Mesendoderm (in vitro differentiated cells): ENCODE results near the gene ARHGAP9.
A peak's percentile ranks its signal among the peaks of the same experiment; 100 is the strongest.

Source experiments
- DNase-seq: peaks from one replicate; pipeline ENCODE4 v3.0.0; 2013
- H2AK5ac ChIP-seq: 2 replicates; pipeline ENCODE4 v1.6.1; 2013; ENCODE audit warnings: low read length, inconsistent platforms
- H2BK120ac ChIP-seq: 2 replicates; pipeline ENCODE4 v1.6.1; 2013; ENCODE audit warnings: low read depth, mild to moderate bottlenecking, low read length, moderate library complexity, mixed read lengths
- H2BK15ac ChIP-seq: replicated peaks from 2 replicates; pipeline ENCODE4 v1.6.1; 2013; ENCODE audit warnings: low read depth, mild to moderate bottlenecking, moderate library complexity
- H2BK5ac ChIP-seq: 2 replicates; pipeline ENCODE4 v1.6.1; 2013; ENCODE audit warnings: low read length, inconsistent platforms
- H3K18ac ChIP-seq: 2 replicates; pipeline ENCODE4 v1.6.1; 2013; ENCODE audit warnings: mild to moderate bottlenecking, low read length, mixed read lengths
- H3K23ac ChIP-seq: one replicate; pipeline ENCODE4 v1.6.1; 2013; ENCODE audit warnings: low read length
- H3K27ac ChIP-seq: 2 replicates; pipeline ENCODE4 v1.5.1; 2013; ENCODE audit warnings: low read depth, mild to moderate bottlenecking, inconsistent platforms, low read length, moderate library complexity
- H3K27me3 ChIP-seq: 2 replicates; pipeline ENCODE4 v1.6.1; 2013; ENCODE audit warnings: low read length, control low read depth, mild to moderate bottlenecking, inconsistent platforms; ENCODE audit not compliant: insufficient read depth, poor library complexity
- H3K36me3 ChIP-seq: 2 replicates; pipeline ENCODE4 v1.6.1; 2013; ENCODE audit warnings: low read length, inconsistent platforms; ENCODE audit not compliant: control insufficient read depth, insufficient read depth
- H3K4ac ChIP-seq: one replicate; pipeline ENCODE4 v1.6.1; 2013; ENCODE audit warnings: low read depth, mild to moderate bottlenecking, low read length, moderate library complexity
- H3K4me1 ChIP-seq: 2 replicates; pipeline ENCODE4 v1.6.1; 2013; ENCODE audit warnings: low read depth, low read length, inconsistent platforms; ENCODE audit not compliant: control insufficient read depth
- H3K4me2 ChIP-seq: 2 replicates; pipeline ENCODE4 v1.6.1; 2013; ENCODE audit warnings: low read length
- H3K4me3 ChIP-seq: 2 replicates; pipeline ENCODE4 v1.5.1; 2013; ENCODE audit warnings: mild to moderate bottlenecking, low read length
- H3K56ac ChIP-seq: one replicate; pipeline ENCODE4 v1.6.1; 2013; ENCODE audit warnings: low read length
- H3K79me1 ChIP-seq: 2 replicates; pipeline ENCODE4 v1.6.1; 2013; ENCODE audit warnings: low read length, inconsistent platforms
- H3K79me2 ChIP-seq: 2 replicates; pipeline ENCODE4 v1.6.1; 2013; ENCODE audit warnings: mild to moderate bottlenecking, low read length; ENCODE audit not compliant: control insufficient read depth, insufficient read depth
- H3K9ac ChIP-seq: 2 replicates; pipeline ENCODE4 v1.6.1; 2013; ENCODE audit warnings: low read length, inconsistent platforms
- H4K5ac ChIP-seq: one replicate; pipeline ENCODE4 v1.6.1; 2013; ENCODE audit warnings: low read length
- H4K8ac ChIP-seq: one replicate; pipeline ENCODE4 v1.6.1; 2013; ENCODE audit warnings: low read depth, mild to moderate bottlenecking, control low read depth, low read length, moderate library complexity
- WGBS: extraction: QIAGEN DNeasy Blood & Tissue Kit; methylation state at CpG from one replicate; pipeline ENCODE4 v1.1.7; 2013; ENCODE audit warnings: low lambda C conversion rate, missing lambda C conversion rate; ENCODE audit not compliant: insufficient coverage; ENCODE audit errors: extremely low coverage; 5-methylcytosine and 5-hydroxymethylcytosine counted together

The ARHGAP9 gene

GRCh38 chr12:57461917-57462250, 17.8 kb downstream of the ARHGAP9 start:
- Histone ChIP-seq H3K79me2 (no peaks in the 10 kb centered on the region), H3K4me1 (peaks cover 2% of the 10 kb centered on the region)

GRCh38 chr12:57461276-57461916, 18.3 kb downstream of the ARHGAP9 start:
- WGBS: no CpG with 5 or more reads among the region's 32 CpGs
- no peak overlapping the region for H3K27ac ChIP-seq

More at GRCh38 chr12:57461917-57462250, 17.8 kb downstream of the ARHGAP9 start:
- Histone ChIP-seq H3K27me3 (no peaks in the 10 kb centered on the region), H3K4me3 (peak overlapping the region; percentile 39), H3K79me1 (no peaks in the 10 kb centered on the region), H4K8ac (no peak overlapping the region), H3K4me2 (peak overlapping the region; percentile 84), H3K27ac (peak overlapping the region; percentile 61), H4K5ac (no peak overlapping the region), H3K9ac (peak overlapping the region; percentile 63), H2BK15ac (peak overlapping the region; percentile 28), H2AK5ac (no peak overlapping the region), H3K18ac (peak overlapping the region; percentile 75), H2BK5ac (peak overlapping the region; percentile 61), H3K4ac (no peak overlapping the region), H3K56ac (peak overlapping the region; percentile 87), H3K23ac (no peak overlapping the region), H2BK120ac (no peak overlapping the region), H3K36me3 (no peaks in the 10 kb centered on the region)
- WGBS: no CpG with 5 or more reads among the region's 9 CpGs
- DNase-seq: peak; percentile 60

DNA sequence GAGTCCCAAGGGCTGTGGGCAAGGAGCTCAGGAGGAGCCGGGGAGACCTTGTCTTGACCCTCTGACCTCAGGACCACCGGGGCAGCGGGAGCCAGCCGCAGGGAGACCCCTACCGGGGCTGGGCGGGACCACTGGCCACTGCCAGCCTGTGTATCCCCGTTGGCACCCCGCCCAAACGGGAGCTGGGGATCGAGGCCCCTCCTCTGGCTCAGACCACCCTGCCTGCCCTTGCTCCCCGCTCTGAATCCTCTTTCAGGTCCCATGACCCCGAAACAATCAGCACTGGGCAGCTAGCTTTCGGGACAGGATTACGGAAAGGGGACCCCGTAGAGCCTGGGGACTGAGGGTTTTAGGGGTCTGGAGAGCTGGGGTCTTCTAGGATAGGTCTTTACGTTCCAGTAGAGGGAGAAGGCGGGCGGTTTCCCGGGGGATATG, 18.8 kb downstream of the ARHGAP9 start:
- Histone ChIP-seq H3K23ac (no peak overlapping the region), H2BK5ac (no peak overlapping the region), H3K36me3 (no peaks in the 10 kb centered on the region), H3K56ac (peak overlapping the region; percentile 83), H3K4me3 (peak overlapping the region; percentile 29), H4K5ac (no peak overlapping the region), H2BK120ac (no peak overlapping the region), H3K27ac (no peak overlapping the region), H3K9ac (peak overlapping the region; percentile 59), H3K79me2 (no peaks in the 10 kb centered on the region), H4K8ac (no peak overlapping the region), H2AK5ac (no peak overlapping the region), H3K79me1 (no peaks in the 10 kb centered on the region), H2BK15ac (no peak overlapping the region), H3K18ac (peak overlapping the region; percentile 16), H3K27me3 (no peaks in the 10 kb centered on the region), H3K4ac (no peak overlapping the region), H3K4me2 (peak overlapping the region; percentile 91), H3K4me1 (peaks cover 4% of the 10 kb centered on the region)
- no CpG with 5 or more reads among the region's 19 CpGs for WGBS
- DNase-seq: peak; percentile 70

More at GRCh38 chr12:57461276-57461916, 18.3 kb downstream of the ARHGAP9 start:
- Histone ChIP-seq H3K4me1 (peaks cover 4% of the 10 kb centered on the region), H3K9ac (peak overlapping the region; percentile 63), H3K4me2 (peak overlapping the region; percentile 91), H3K36me3 (no peaks in the 10 kb centered on the region), H3K79me1 (no peaks in the 10 kb centered on the region), H3K18ac (peak overlapping the region; percentile 75), H3K4ac (no peak overlapping the region), H2BK120ac (no peak overlapping the region), H3K4me3 (peak overlapping the region; percentile 39), H2BK5ac (no peak overlapping the region), H2BK15ac (peak overlapping the region; percentile 28), H2AK5ac (no peak overlapping the region), H3K56ac (peak overlapping the region; percentile 87), H4K5ac (no peak overlapping the region), H3K79me2 (no peaks in the 10 kb centered on the region), H3K27me3 (no peaks in the 10 kb centered on the region), H3K23ac (no peak overlapping the region), H4K8ac (no peak overlapping the region)
- peak; percentile 93 for DNase-seq

DNA sequence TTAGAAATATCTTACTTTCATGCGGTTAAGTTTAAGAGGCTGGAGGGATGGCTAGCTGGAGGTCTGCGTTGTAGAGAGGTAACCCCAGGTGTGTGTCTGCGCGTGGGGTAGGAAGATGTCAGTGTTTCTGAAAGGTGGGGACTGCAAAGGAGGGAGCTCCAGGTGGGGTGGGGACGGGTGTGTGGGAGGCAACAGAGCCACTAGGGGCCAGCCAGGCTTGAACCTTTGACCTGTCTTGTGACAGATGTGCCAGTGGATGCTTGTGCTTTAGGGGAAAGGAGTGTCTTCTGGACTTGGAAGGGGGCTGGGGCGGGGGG, 19.2 kb downstream of the ARHGAP9 start:
- WGBS: no CpG with 5 or more reads among the region's 6 CpGs
- Histone ChIP-seq H3K36me3 (no peaks in the 10 kb centered on the region), H3K4me2 (peak overlapping the region; percentile 91), H2BK5ac (no peak overlapping the region), H3K4me3 (peak overlapping the region; percentile 13), H2AK5ac (no peak overlapping the region), H4K5ac (no peak overlapping the region), H4K8ac (no peak overlapping the region), H2BK15ac (no peak overlapping the region), H3K79me1 (no peaks in the 10 kb centered on the region), H3K4ac (no peak overlapping the region), H2BK120ac (no peak overlapping the region), H3K56ac (peak overlapping the region; percentile 83), H3K27me3 (no peaks in the 10 kb centered on the region), H3K27ac (no peak overlapping the region), H3K18ac (peak overlapping the region; percentile 16), H3K79me2 (no peaks in the 10 kb centered on the region), H3K4me1 (peaks cover 4% of the 10 kb centered on the region), H3K9ac (peak overlapping the region; percentile 47), H3K23ac (no peak overlapping the region)
- peak; percentile 46 for DNase-seq

DNA sequence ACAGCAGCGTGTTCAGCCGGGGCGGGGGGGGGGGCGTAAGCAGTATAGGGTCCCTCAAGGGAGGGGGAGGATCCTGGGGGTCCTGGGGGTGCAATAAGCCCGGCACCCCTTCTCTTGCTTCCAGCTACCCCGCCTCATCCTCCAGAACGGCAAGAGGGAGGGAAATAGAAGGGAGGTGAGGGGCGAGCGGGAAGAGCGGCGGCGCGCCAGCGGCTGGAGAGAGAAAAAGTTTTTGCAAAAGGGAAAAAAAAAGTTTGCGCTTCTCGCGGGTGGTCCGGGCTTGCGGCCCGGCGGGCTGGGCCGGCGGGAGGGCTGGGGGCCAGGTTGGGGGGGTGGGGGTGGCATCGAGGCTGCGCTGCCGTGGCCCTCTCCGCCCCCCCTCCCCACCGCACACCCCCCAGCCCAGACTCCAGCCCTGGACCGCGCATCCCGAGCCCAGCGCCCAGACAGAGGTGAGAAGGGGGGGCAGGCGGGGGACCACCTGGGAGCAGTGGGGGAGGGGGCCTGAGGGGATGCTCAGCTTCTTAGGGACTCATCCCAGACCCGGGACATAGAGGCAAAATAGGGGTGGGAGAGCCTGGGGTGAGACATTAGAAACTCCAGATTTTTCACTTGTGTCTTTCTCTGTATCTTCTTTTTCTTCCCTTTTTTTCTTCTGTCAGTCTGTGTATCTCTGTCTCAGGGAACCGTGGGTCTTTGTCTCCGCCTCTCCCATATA, 19.8 kb downstream of the ARHGAP9 start, which contains the start of gene GLI1:
Gene GLI1, plus strand, starts transcription at position 36 of the 718 bp plus-strand sequence. CDS start 3,907 bp downstream, outside the sequence.
- peak within 1 kb of the TSS; percentile 91 for H3K4me2 ChIP-seq
- H4K5ac ChIP-seq: no peak within 1 kb of the TSS
- peak within 1 kb of the TSS; percentile 70 for H2BK5ac ChIP-seq
- H2BK15ac ChIP-seq: no peak within 1 kb of the TSS
- H3K23ac ChIP-seq: no peak within 1 kb of the TSS
- no peaks in the 10 kb centered on the region for H3K36me3 ChIP-seq
- H3K79me2 ChIP-seq: no peaks in the 10 kb centered on the region
- H2BK120ac ChIP-seq: no peak within 1 kb of the TSS
- peak within 1 kb of the TSS; percentile 86 for H3K56ac ChIP-seq
- peak within 1 kb of the TSS; percentile 55 for H3K27ac ChIP-seq
- DNase-seq: peak; percentile 36
- peaks cover 7% of the 10 kb centered on the region for H3K4me1 ChIP-seq
- H3K9ac ChIP-seq: peak within 1 kb of the TSS; percentile 63
- no peaks in the 10 kb centered on the region for H3K27me3 ChIP-seq
- H3K4ac ChIP-seq: peak within 1 kb of the TSS; percentile 26
- H3K79me1 ChIP-seq: no peaks in the 10 kb centered on the region
- H3K4me3 ChIP-seq: peak within 1 kb of the TSS; percentile 64
- H2AK5ac ChIP-seq: no peak within 1 kb of the TSS
- no peak within 1 kb of the TSS for H4K8ac ChIP-seq
- H3K18ac ChIP-seq: peak within 1 kb of the TSS; percentile 65
- no CpG with 5 or more reads among the region's 36 CpGs for WGBS
